ENCODE data around the gene BARX1.
"Not testable (repeated sequence)": the region's sequence is repeated elsewhere in the genome, so short reads cannot be mapped to it uniquely, and the experiment has no call there.

The BARX1 gene

GRCh38 chr9:93965830-93966577 lies 10.8 kb upstream of the BARX1 start:
- FAIRE-seq, result no peak

- no peak for FAIRE-seq
Observed at GRCh38 chr9:93964685-93965084, 9.5 kb upstream of the BARX1 start.

GRCh38 chr9:93963969-93964368 lies 8.8 kb upstream of the BARX1 start:
- no peak for FAIRE-seq

- FAIRE-seq, result not testable (repeated sequence)
Observed at GRCh38 chr9:93963489-93963888, 8.3 kb upstream of the BARX1 start.

GRCh38 chr9:93962561-93963440 lies 7.6 kb upstream of the BARX1 start:
- peak; percentile 78 for FAIRE-seq

GRCh38 chr9:93962017-93962416 lies 6.9 kb upstream of the BARX1 start:
- no peak for FAIRE-seq

- no peak for FAIRE-seq
Observed at GRCh38 chr9:93960971-93961841, 6.1 kb upstream of the BARX1 start.

- no peak for FAIRE-seq
Observed at GRCh38 chr9:93960221-93960970, 5.2 kb upstream of the BARX1 start.

- FAIRE-seq, result no peak
Observed at GRCh38 chr9:93959739-93960154, 4.6 kb upstream of the BARX1 start.

- no peak for FAIRE-seq
Observed at GRCh38 chr9:93958819-93959682, 3.9 kb upstream of the BARX1 start.

GRCh38 chr9:93958121-93958818 lies 3.1 kb upstream of the BARX1 start:
- no peak for FAIRE-seq

- FAIRE-seq, result no peak
Observed at GRCh38 chr9:93955981-93956784, 1.0 kb upstream of the BARX1 start.

GRCh38 chr9:93954434-93955061 lies 607 bp downstream of the BARX1 start:
- FAIRE-seq, result no peak

- no peak for FAIRE-seq
Observed at GRCh38 chr9:93953496-93954433, 1.4 kb downstream of the BARX1 start.

- no peak for FAIRE-seq
Observed at GRCh38 chr9:93952784-93953495, 2.2 kb downstream of the BARX1 start.

- FAIRE-seq, result no peak
Observed at GRCh38 chr9:93952119-93952783, 2.9 kb downstream of the BARX1 start.

- FAIRE-seq, result no peak
Observed at GRCh38 chr9:93951655-93952118, 3.5 kb downstream of the BARX1 start.

Measured in colon (tissue), 2 donors.